GOT3 (cell line): ENCODE results near the gene NUP93.
"Not testable (repeated sequence)": the region's sequence is repeated elsewhere in the genome, so short reads cannot be mapped to it uniquely, and the experiment has no call there.

Source experiments
- DNase-seq: peaks from one replicate; lab custom pipeline; 2025; ENCODE audit warnings: mixed read lengths; lab: John Stamatoyannopoulos, UW

NUP93 gene

GRCh38 chr16:56709443-56710040 lies 20.4 kb upstream of the NUP93 start:
- DNase-seq = no peak

- DNase-seq = no peak
Measured at GRCh38 chr16:56710181-56710737, 19.7 kb upstream of the NUP93 start.

DNA sequence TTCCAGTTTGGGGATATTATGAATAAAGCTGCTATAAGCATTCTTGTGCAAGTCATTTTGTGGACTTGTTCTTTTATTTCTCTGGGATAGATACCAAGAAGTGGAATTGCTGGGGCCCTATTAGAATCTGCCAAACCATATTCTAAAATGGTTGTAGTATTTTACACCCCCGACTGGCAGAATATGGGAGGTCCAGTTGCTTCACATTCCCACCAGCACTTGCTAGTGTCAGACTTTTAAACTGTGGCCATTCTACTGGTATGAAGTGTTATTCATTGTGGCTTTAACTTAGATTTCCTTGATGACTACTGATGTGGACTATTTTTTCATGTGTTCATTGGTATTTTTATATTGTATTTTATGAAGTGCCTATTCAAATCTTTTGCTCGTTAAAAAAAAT lies 18.1 kb upstream of the NUP93 start:
- no peak for DNase-seq

GRCh38 chr16:56713794-56714193 lies 16.1 kb upstream of the NUP93 start:
- DNase-seq = no peak

GRCh38 chr16:56715126-56715525 lies 14.8 kb upstream of the NUP93 start:
- DNase-seq = no peak

GRCh38 chr16:56716761-56717160 lies 13.2 kb upstream of the NUP93 start:
- no peak for DNase-seq

- not testable (repeated sequence) for DNase-seq
Measured at GRCh38 chr16:56717532-56717931, 12.4 kb upstream of the NUP93 start.

- DNase-seq = no peak
Measured at GRCh38 chr16:56722200-56722842, 7.6 kb upstream of the NUP93 start.

- DNase-seq = no peak
Measured at GRCh38 chr16:56724191-56724590, 5.7 kb upstream of the NUP93 start.

DNA sequence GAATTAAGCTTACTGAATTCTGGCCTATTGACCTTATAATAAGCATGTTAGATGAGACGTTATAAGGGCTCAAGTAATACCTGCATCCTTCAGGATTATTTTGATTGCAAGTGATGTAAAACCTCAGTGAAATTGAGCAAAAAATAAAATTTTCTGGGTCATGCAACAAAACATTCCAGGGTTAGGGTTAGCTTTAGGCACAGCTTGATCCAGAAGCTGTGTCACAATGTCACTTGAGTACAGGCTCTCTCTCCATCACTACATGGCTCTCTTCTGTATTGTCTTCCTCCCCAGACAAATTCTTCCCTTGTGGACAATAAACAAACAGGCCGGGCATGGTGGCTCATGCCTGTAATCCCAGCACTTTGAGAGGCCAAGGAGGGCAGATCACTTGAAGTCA lies 3.6 kb upstream of the NUP93 start:
- no peak for DNase-seq

DNA sequence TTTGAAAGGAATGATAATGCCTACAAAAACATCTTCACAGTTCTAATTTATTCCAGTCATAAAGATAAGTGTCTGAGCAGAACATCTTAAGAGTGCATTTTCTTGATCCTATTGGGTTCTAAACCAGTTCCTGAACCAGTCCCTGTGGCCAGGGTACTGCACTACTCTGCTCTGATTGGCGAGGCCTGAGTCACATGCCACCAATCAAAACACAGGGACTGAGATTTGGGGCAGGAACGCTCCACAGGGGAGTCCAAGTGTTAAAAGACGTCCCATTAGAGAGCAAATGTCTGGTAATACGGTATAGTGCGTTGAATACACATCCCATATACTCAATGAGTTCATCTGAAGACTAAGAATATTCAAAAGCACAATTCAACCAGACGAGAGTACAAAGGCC lies 3.0 kb upstream of the NUP93 start:
- no peak for DNase-seq

DNA sequence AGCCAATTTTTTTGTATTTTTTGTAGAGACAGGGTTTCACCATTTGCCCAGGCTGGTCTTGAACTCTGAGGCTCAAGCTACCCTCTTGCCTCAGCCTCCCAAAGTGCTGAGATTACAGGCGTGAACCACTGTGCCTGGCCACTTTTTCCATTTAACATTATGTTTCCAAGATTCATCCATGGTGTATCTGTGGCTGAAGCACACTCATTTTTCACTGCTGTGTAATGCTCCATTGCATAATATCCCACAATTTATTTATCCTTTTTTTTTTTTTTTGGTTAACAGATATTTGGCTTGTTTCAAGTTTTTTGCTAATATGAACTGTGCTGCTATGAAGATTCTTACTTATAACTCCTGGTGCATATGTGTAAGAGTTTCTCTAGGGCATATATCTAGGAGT lies 1.9 kb upstream of the NUP93 start:
- DNase-seq = no peak

GRCh38 chr16:56728980-56729734 lies 772 bp upstream of the NUP93 start:
- DNase-seq = no peak

- no peak for DNase-seq
Measured at GRCh38 chr16:56732366-56732765, 2.4 kb downstream of the NUP93 start.

DNA sequence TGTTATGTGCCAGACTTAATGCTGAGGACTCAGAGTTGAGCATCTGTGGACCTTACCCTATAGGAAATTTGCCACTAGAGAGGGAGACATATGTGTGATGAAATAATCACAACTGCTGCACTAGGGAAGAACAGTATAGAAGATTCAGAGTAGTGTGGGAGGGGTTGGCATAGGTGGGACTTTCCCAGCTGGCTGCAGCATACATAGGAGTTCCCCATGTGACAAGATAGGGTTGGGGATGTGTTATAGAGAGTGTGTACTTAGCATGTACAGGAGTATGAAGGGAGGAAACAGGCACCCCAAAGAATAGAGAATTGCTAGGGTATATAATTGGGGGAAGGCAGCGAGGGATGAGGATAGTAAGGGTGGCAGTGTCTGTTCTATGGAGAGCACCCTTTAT lies 2.9 kb downstream of the NUP93 start:
- DNase-seq = no peak

DNA sequence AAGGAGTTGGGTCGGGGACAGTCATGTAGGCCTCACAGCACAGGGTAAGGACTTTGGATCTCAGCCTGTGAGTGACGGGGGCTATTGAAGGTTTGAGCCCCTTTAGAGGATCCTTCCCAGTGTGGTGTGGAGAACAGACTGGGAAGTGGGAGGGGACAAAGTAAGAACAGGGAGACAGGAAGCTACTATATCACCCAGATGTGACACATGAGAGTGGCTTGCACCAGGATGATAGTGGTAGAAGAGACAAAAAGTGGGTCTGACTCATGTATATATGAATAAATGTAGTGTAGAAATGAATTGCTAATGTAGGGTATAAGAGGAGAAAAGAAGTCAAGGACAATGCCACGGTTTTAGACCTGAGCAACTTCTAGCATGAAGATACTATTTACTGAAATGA lies 4.5 kb downstream of the NUP93 start:
- no peak for DNase-seq

GRCh38 chr16:56736476-56736875 lies 6.5 kb downstream of the NUP93 start:
- DNase-seq = no peak

DNA sequence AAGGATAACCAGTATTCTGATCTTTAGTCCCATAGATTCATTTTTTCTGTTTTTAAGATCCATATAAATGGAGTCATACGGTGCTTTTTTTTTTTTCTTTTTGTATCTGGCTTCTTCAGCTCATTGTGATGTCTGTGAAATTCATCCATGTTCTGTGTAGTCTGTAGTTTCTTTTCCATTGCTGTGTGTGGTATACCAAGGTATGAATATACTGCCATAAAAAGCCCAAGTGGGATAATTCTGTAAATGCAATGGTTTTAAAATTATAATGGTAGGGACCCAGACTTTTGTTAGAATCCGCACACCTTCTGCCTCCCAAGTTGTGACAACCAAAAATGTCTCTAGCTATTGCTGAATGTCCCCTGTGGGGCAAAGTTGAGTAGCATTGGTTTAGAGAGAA lies 7.6 kb downstream of the NUP93 start:
- DNase-seq = no peak

DNA sequence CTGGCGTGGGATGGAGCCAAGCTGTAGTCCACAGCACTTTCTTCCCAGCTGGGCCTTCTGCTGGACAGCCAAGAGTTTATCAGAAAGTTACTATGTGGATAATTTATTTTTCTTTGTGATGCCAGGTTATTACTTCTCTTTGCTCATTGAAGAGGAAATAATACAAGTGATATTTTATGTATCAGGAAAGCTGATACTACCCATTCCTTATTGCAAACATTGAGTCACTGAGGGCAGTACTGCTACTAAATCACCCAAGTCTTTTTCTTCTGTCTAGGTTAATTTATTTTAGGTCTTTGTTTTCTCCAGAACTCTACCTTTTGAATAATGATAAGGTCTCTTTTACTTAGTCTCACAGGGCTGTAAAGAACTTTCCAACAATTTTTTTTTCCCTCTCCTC lies 8.3 kb downstream of the NUP93 start:
- DNase-seq = no peak

- not testable (repeated sequence) for DNase-seq
Measured at GRCh38 chr16:56739378-56739777, 9.4 kb downstream of the NUP93 start.

- no peak for DNase-seq
Measured at GRCh38 chr16:56741399-56741798, 11.5 kb downstream of the NUP93 start.

- no peak for DNase-seq
Measured at GRCh38 chr16:56742030-56742984, 12.4 kb downstream of the NUP93 start.
